GM19455 (cell line): ENCODE data around the gene ADPRHL1.

Experiments used
- ATAC-seq: cut with Tn5 transposase; IDR thresholded peaks from one replicate; pipeline ENCODE4 v1.9.1; 2021; ENCODE audit not compliant: unreplicated experiment

ADPRHL1 gene

GRCh38 chr13:113433391-113433916 lies 19.8 kb downstream of the ADPRHL1 start:
- ATAC-seq = no peak

- ATAC-seq = no peak
These were observed 20.6 kb downstream of the ADPRHL1 start for GRCh38 chr13:113432506-113433270.

GRCh38 chr13:113431171-113431570 lies 22.1 kb downstream of the ADPRHL1 start:
- ATAC-seq = no peak

- no peak for ATAC-seq
These were observed 22.7 kb downstream of the ADPRHL1 start for GRCh38 chr13:113430378-113431110.

- ATAC-seq = no peak
These were observed 23.7 kb downstream of the ADPRHL1 start for GRCh38 chr13:113429608-113429985.

- no peak for ATAC-seq
These were observed 24.2 kb downstream of the ADPRHL1 start for GRCh38 chr13:113428871-113429607.

- ATAC-seq = no peak
These were observed 24.8 kb downstream of the ADPRHL1 start for GRCh38 chr13:113428469-113428865.

GRCh38 chr13:113427562-113428468 lies 25.5 kb downstream of the ADPRHL1 start:
- ATAC-seq = no peak

- ATAC-seq = no peak
These were observed 26.7 kb downstream of the ADPRHL1 start for GRCh38 chr13:113426591-113426986.

- ATAC-seq = no peak
These were observed 27.2 kb downstream of the ADPRHL1 start for GRCh38 chr13:113425941-113426590.

GRCh38 chr13:113423520-113424163 lies 29.6 kb downstream of the ADPRHL1 start:
- ATAC-seq = no peak

GRCh38 chr13:113422807-113423519 lies 30.3 kb downstream of the ADPRHL1 start:
- ATAC-seq = no peak

- no peak for ATAC-seq
These were observed 31.5 kb downstream of the ADPRHL1 start for GRCh38 chr13:113421673-113422270.

- no peak for ATAC-seq
These were observed 32.3 kb downstream of the ADPRHL1 start for GRCh38 chr13:113420833-113421600.

GRCh38 chr13:113420232-113420631 lies 33.1 kb downstream of the ADPRHL1 start:
- no peak for ATAC-seq

- ATAC-seq = no peak
These were observed 33.6 kb downstream of the ADPRHL1 start for GRCh38 chr13:113419531-113420193.

GRCh38 chr13:113418722-113419049 lies 34.6 kb downstream of the ADPRHL1 start:
- ATAC-seq = no peak
